Tongue (tissue), 2 donors: ENCODE measurements around the gene ATP2A3. TPM values are rescaled to one million over a fixed set of nuclear protein-coding genes. Genes with fewer than 3 reads are reported as not detected.

Source experiments
- DNase-seq: peaks from one replicate; pipeline ENCODE4 v3.0.0-alpha.2; 2015
- total RNA-seq: library from RNA; depleted of rRNA; stranded (reverse); fragments of >200 nt; gene quantifications from one replicate; pipeline ENCODE4 v1.2.3, GENCODE V29; 2014

Gene ATP2A3
- total RNA-seq, 1 donor from 2014 or later, result 16.8 TPM

DNA sequence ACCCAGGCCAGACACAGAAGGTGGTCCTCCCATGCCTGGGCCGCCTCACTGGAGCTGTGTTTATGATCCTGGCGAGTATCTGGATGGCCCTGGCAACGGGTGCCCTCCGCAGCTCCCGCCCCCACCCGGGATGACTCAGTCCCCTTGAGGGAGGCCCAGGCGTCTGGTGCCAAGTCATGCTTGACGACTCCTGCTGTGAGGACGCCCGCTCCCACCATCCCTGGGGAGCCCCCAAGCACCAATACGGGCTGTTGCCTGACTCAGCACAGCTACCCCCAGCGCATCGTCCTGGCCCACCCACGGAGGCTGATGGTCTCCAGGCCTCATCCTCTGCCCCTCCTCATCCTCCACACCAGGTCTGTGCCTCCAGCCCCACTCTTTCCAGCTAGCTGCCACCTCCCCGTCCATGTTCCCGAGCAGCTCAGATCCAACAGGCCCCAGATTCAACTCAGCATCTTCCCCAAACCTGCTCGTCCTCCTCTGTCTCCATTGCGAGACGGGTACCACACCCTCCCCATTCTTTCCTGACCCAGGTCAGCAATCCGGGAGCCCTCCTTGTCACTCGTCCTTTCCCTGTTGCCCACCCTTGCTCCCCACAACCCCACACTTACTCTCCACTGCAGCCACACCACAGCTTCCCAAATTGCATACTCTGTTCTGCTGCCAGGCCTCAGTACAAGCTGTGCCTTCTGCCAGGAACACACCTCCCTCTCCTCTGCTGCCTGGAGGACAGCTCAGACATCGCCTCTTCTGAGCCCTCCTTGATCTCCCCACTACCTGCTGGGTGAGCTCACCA lies 74.0 kb downstream of the ATP2A3 start:
- no peak for DNase-seq

DNA sequence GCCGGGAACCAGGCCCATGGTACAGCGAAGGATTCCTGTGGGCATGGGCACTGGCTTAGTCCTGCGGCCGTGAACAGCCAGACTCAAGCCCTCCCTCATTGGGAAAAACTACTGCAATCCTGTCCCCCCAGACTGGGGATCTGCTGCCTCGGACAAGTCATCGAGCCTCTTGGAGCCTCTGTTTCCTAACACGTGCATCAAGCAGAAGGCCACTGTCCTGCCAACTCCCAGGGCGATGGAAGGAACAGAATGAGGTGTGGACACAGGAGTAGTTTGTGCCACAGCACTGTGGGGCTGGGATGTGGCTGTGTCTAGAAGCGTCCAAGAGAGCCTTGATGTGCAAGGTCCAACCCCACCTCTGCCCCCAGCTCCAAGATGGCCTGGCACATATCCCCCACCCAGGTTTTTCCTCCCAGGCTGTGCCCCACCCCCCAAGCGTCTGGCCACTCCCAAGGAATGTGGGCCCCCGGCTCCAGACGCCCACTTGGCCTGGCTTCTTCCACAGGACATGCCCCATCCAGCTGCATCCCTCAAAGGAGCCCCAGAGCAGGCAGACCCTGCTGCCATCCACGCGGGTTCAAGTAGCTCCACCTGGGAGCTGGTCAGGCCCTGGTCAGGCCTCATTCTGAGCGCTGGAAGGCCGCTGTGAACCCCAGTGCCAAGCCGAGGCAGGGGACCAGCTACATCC lies 74.8 kb downstream of the ATP2A3 start:
- no peak for DNase-seq

GRCh38 chr17:3888343-3889171 lies 75.7 kb downstream of the ATP2A3 start:
- DNase-seq, result peak; percentile 88

GRCh38 chr17:3887804-3888203 lies 76.4 kb downstream of the ATP2A3 start:
- no peak for DNase-seq

DNA sequence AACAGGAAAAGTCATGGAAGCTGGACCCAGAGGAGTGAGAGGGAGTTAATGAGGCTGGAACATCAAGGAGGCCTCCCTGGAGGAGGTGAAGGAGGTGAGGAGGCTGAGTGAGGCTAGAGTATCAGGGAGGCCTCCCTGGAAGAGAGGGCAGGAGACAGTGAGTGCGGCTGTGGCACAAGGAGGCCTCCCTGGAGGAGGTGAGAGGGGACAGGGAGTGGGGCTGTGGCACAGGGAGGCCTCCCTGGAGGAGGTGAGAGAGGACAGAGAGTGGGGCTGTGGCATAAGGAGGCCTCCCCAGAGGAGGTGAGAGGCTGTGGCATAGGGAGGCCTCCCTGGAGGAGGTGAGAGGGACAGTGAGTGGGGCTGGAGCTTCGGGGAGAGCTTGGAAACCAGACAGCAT lies 76.8 kb downstream of the ATP2A3 start:
- no peak for DNase-seq

GRCh38 chr17:3886776-3887175 lies 77.5 kb downstream of the ATP2A3 start:
- no peak for DNase-seq

DNA sequence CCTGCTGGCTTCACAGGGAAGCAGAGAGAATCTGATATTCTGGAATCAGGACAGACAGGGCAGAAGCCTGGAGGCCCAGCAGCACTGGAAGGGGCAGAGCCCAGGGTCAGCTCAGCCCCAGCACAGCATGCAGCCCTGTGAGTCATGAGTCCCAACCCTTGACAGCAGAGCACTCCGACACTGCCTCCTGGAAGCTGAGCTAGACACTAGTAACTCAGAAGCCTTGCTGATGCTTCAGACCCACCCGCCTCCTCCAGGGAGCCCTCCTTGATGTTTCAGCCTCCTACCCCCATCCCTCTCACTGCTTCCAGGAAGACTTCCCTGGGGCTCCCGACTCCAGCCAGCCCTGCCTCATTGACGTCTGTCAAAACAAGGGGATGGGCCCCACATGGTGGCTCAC lies 78.3 kb downstream of the ATP2A3 start:
- no peak for DNase-seq

GRCh38 chr17:3885271-3885670 lies 79.0 kb downstream of the ATP2A3 start:
- no peak for DNase-seq

DNA sequence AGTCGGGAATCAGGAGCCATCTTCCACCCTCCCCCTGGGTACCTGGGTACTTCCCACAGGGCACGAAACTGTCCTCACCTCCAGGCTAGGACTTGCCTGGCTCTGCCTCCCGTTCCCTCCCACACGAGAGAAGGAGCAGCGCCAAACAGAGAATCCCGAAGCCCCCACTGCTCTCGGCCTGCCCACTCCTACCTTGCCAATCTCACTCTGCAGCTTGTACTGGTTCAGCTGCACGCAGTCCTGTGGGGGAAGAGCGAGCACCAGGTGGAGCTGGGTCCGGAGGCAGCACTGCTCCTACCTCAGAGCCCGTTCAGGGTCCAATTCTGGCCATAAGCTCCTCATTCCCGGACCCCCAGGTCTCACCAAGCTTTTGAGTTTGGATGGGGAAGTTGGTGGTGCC lies 80.0 kb downstream of the ATP2A3 start:
- no peak for DNase-seq

DNA sequence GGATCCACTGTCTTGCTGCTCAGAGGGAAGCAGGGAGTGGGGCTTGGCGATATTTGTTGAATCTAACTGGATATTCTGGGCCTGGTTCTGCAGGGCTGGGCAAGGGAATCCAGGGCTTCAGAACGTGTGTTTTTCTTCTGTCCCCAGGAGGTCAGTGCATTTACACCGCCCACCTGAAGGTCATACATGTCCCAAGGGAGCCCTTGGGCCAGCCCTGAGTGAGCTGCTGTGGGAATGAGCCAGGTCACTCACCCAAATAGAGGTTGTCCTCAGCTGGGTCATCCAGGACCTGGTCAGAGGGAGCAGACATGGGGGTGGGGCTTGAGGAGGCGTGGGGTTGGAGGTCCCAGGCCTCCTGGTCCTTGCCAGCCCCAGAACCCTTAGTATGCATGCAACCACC lies 82.0 kb downstream of the ATP2A3 start:
- no peak for DNase-seq

DNA sequence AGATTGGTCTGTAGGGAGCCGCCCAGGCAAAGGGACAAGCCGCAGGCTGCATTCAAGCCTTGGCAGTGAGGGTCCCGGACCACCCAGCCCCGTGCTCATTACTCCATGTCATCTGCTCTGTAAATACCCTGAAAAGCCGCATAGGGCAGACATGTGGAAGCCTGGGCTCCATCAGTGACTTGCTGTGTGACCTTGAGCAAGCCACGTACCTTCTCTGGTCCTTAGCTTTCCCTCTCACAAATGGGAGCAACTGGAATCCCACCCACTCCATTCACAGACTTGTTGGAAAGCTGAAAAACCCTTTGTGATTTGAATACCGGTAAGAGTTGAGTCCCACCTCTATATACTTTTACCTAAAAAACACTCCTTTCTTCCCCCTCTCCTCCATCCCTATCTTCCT lies 83.3 kb downstream of the ATP2A3 start:
- DNase-seq, result no peak

DNA sequence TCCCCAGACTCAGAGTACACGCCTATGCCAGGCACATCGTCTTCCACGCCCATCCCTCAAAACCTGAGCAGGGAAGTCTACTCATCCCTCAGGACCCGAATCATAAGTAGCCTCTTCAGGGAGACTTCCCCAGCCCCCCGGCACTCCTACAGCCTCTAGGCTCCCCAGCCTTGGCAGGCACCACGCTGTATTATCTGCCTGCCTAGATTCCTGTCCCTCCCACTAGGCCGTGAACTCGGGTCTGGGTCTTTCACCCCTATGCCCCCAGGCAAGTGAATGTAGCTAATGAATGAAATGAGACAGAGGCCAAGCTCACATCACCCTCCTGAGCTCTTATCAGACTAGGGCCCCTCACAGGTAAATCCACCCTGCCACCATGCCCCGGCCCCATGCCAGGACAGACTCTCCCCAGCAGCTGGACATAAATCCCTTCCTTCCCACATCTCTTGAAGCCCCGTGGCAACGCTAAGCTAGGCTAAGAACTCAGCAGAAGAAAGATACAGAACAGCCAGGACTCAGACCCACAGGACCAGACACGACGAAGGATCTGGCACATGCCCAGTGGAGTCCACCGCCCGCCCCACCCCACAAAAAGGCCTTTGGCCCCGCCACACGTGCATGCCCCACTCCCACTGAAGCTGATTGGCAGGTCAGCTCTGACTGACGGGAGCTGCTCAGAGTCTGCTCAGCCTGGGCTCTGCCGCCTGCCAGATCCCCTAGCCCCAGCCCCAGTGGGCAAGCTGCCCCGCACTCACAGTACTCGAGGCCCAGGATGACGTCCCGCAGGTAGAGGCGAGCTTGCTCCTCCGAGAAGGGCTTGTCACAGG lies 84.4 kb downstream of the ATP2A3 start:
- peak; percentile 85 for DNase-seq

DNA sequence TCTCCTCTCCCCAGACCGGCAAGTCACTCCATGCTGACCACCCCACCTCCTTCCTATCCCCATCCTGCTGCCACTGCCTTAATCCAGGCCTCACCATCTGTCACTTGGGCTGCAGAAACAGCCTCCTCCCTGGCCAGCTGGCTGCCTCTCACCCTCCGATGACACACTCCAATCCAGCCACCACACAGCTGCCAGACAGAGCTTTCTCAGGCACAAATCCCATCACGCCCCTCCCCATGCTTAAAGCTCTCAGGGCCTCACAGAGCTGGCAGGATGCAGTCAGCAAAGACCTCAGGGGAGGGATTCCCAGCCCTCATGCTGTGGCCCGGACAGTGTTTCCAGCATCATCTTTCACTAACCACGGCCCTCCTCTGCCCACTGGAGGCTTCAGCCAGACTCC lies 85.1 kb downstream of the ATP2A3 start:
- peak; percentile 97 for DNase-seq

DNA sequence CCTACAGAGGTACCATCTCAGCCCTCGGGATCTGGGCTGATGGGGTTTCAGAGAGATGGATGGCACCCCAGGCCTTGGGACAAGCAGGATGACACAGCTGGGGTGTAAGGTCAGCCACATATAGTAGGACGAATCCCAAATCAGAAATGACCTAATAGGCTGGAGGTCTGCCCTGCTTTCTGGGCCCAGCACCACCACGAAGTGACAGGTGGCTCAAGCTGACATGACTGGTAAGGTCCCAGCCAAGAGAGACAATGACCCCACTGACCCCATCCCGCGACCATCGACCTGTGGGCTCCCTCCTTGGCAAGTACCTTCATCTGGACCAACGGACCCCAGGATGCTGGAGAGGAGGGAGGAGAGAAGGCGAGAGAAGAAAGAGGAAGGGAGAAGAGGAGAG lies 87.0 kb downstream of the ATP2A3 start:
- no peak for DNase-seq

- no peak for DNase-seq
These were observed 88.9 kb downstream of the ATP2A3 start for GRCh38 chr17:3875317-3875716.

Other genes with a start within 250 kb of the ATP2A3 start
- gene HASPIN, start 240.5 kb downstream of the ATP2A3 start, total RNA-seq, result 2.3 TPM
- 15.3 TPM for gene ITGAE, start 163.2 kb downstream of the ATP2A3 start, total RNA-seq
- 31.7 TPM for gene NCBP3, start 118.2 kb downstream of the ATP2A3 start, total RNA-seq
- 6.1 TPM for gene CAMKK1, start 71.4 kb downstream of the ATP2A3 start, total RNA-seq
- gene P2RX1, start 48.0 kb downstream of the ATP2A3 start, total RNA-seq, result 2.3 TPM
- gene ZZEF1, start 178.6 kb upstream of the ATP2A3 start, total RNA-seq, result 42.4 TPM
- gene CYB5D2, start 178.8 kb upstream of the ATP2A3 start, total RNA-seq, result 20.1 TPM